ENCODE measurements around the gene LTBP3.

- TF ChIP-seq POLR2A (IDR thresholded peaks at IDR 0.05; ENCODE audit: extremely low read depth, insufficient read length) (no peak), CTCF (IDR thresholded peaks at IDR 0.05; ENCODE audit: low read depth, low read length) (no peak)
Measured at GRCh38 chr11:65569164-65569972, 11.2 kb upstream of the LTBP3 start.
